GM21529 (cell line): ENCODE results near the gene ZCCHC24.

Experiments
- ATAC-seq: cut with Tn5 transposase; IDR thresholded peaks from one replicate; pipeline ENCODE4 v1.9.1; 2021; ENCODE audit not compliant: unreplicated experiment

ZCCHC24 gene

DNA sequence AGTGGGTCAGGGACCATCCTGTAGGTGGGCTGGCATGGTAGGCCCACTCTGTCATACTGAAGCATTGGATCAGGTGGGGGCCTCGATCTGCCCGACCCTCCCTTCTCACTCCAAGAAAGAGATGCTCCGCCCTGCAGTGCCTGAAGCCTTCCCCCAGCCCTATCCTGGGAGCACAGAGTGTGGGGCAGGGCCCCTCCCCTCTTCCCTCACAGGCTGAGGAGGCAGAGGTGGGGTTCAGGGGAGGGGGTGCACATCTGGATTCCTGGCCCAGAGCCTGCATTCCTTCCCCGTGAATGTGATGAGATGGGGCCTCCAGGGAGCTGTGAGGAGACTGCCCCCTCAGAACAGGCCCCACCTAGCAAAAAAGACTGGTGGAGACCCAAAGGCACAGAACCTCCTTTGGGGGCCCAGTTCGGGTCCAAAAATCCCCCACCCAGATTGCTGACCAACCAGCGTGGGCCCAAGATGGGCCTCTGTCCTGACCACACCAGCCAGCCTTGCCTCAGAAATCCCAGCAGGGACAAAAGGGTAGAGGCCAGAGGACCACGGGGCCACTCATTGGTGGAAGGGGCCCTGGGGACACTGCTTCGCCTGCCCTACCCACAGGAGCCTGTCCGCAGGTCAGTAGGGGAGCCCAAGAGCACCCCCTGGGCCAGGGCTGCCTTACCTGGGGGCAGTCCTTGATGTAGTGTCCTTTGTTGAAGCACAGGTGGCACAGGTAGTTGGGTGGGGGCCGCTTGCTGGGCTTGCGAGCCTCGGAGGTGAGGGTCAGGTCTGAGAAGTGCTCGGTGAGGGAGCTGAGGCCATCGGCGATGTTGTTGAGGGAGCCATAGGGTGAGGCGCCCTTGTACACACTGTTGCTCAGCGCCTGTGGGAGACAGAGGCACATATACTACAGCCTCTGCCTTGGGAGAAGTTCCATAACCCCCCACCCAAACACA lies 13.3 kb downstream of the ZCCHC24 start:
- no peak for ATAC-seq

DNA sequence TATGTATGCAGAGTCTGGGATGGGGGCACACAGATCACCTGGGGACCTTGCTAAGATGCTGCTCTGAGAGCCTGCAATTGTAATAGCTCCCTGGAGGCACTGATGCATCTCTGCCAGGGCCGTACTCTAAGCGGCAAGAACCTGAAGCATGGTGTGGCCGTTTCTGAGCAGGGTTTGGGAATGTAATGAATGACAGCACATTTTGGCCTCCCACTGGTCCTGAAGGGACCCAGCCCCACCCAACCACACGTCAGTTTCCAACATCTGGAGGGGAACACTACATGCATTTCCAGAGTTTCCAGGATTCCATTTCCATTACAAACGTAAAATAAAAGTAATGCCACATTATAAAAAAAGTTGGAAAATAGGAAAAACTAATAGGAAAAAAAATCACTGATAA lies 14.0 kb downstream of the ZCCHC24 start:
- ATAC-seq: no peak

DNA sequence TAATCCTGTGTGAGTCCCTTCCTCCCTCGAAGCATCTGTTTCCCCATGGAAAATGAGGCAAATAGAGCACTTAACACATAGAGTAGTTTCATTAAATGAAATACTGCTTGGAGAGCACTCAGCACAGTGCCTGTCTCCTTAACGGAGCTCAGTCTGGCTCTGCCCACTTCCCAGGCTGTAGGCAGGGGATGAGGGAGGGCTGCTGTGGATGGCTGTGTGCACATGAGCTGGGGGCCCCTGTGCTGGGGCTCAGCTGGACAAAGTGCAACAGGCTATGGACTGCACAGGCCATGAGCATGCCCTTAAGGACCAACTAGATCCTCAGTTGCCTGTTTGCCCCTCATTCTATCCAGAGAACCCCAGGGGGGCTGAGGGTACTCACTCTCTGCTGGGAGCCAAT lies 14.5 kb downstream of the ZCCHC24 start:
- ATAC-seq: no peak

GRCh38 chr10:79430325-79430905 lies 15.0 kb downstream of the ZCCHC24 start:
- no peak for ATAC-seq

- no peak for ATAC-seq
Measured at GRCh38 chr10:79429751-79430150, 15.7 kb downstream of the ZCCHC24 start.

DNA sequence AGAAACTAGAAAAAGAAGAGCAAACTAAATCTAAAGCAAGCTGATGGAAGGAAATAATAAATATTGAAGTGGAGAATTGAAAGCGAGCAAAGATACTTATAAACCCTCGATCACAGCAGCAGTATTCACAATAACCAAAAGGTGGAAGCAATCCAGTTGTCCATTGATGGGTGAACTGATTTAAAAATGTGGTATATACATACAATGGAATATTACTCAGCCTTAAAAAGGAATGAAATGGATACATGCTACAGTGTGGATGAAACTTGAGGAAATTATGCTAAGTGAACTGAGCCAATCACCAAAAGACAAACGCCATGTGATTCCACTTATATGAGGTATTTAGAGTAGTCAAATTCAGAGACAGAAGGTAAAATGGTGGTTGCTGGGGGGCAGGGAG lies 17.5 kb downstream of the ZCCHC24 start:
- ATAC-seq: no peak

- no peak for ATAC-seq
Measured at GRCh38 chr10:79425074-79425532, 20.3 kb downstream of the ZCCHC24 start.

- no peak for ATAC-seq
Measured at GRCh38 chr10:79424221-79425073, 21.0 kb downstream of the ZCCHC24 start.

DNA sequence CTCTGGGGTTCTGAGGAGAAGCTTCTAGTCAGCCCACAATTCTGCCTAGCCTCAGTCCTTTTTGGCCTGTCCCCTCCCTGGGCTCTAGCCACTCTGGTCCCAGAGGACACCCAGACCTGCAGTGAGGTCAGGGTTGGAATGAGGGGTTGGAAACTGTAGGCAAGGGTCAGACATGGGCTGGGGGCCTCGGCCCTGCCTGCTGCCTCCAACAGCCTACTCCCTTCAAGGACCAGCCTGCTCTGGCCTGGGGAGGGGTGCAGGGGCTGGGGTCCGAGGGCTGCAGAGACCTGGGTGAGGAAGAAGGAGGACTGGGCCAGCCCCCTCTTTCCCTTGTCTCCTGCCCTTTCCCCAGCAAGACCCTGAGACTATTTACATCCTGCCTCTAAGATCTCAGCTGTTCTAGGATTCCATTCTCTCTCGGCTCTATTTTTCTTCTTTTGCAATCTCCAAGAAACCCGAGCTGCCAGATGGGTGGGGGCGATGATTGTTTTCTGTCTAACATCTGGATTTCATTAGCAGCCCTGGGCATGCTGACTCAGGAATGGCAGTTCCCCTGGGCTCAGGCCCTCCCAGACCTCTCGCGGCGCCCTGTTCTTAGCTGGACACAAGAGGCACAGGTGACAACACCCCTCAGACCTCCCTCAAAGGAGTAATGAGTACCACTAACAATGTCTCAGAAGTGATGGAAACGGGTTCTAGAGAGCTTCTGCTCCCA lies 23.1 kb downstream of the ZCCHC24 start:
- no peak for ATAC-seq

DNA sequence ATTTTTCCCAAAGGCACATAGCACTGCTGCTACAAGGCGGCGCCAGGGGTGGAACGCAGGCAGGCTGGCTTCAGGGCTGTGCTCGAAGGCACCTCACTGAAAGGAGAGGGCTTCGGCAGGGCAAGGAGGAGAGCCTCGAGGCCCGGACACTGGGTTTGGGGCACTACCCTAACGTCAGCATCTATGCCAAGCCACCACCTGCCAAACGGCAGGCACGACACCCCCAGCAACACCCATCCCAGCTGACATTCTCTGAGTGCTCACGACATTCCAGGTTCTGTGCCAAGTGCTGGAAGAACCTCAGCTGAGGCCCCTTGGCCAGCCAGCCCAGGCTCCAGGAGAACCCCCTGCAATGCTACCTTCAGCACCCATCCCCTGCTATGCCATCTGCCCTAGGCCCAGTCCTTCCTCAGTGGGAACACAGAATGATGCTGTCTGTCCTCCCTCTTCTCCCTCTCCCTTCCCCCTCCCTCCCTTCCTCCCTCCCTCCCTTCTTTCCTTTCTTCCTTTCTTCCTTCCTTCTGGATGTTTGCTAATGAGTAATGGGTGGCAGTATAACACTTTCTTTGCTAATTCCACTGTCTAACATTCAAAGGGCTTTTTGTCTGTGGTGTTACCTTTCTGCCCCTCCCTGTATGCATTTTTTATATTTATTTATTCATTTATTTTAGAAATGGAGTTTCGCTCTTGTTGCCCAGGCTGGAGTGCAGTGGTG lies 24.3 kb downstream of the ZCCHC24 start:
- ATAC-seq: no peak

GRCh38 chr10:79418886-79419595 lies 26.4 kb downstream of the ZCCHC24 start:
- no peak for ATAC-seq

DNA sequence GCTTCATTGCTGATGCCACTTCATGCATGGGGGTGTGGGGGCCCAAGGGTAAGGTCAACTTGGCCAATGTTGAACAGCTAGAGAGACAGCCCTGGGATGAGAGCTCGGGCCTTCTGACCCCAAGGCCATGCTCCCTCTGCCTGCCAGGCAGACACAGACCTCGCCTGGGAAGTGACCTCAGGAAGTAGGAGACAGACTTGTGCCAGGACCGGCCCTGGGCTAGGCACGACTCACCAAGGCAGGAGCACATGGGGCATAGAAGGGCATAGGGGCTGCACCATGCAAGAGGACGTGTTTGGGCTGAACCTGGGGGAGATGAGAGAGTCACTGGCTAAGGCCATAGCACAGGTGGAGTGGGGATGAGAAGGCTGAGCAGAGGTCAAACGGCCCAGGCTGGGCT lies 27.1 kb downstream of the ZCCHC24 start:
- no peak for ATAC-seq

GRCh38 chr10:79417731-79418130 lies 27.7 kb downstream of the ZCCHC24 start:
- no peak for ATAC-seq

- no peak for ATAC-seq
Measured at GRCh38 chr10:79417266-79417665, 28.2 kb downstream of the ZCCHC24 start.

DNA sequence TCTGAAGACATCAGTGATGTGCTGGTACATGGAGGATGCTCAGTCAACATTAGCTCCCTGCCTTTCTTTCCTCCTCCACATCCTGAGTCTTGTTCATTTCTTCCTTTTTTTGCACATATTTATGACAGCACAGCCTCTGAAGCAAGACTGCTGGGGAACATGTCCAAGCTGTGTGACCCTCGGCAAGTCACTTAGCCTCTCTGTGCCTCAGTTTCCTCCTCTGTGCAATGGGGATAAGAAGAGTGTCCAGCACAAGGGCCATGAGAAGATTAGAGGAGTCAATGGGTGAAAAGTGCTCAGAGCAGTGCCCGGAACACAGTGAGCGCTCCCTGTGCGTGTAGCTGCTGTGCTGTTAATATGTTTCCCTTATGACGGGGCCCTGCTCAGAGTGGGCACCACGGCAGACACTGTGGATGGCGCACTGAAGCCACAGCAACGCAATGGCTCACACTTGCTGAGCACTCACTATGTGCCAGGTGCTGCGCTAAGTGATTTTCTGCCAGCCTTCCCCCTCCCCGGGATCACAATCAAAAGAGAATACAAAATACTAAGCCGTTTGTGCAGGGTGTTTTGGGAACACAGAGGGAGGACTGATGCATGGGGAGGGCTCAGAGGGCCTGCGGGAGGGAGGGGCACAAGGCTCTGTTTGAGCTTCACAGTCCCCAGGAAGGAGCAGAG lies 28.7 kb downstream of the ZCCHC24 start:
- no peak for ATAC-seq

GRCh38 chr10:79415736-79416577 lies 29.5 kb downstream of the ZCCHC24 start:
- ATAC-seq: no peak

- no peak for ATAC-seq
Measured at GRCh38 chr10:79414714-79415113, 30.7 kb downstream of the ZCCHC24 start.

DNA sequence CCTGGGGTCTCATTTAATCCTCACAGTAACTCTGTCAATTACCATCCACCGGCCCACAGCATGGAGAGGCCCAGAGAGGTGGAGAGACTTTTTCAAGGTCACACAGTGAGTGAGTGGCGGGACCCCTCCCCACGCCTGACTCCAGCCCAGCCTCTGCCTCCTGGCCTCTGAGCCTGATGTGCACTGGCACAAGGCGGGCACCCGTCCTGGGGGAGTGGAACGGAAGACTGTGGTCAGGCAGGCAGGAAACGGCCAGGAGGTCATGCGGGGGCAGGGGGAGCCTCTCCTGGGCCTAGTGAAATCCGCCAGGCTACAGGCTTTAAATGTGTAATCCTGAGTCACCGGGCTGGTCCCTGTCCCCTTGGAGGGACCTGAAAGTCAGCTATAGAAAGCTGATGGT lies 32.2 kb downstream of the ZCCHC24 start:
- ATAC-seq: peak; percentile 57
